Heart left ventricle (tissue), 13 donors: ENCODE data around the gene RGS17.

Experiments
- POLR2A ChIP-seq, 2 donors: fragments of 450-650 bp; IDR thresholded peaks; one replicate each; pipeline ENCODE4 v1.6.1; 2017; ENCODE audit warnings: antibody characterized with exemption in 2 of 2, mild to moderate bottlenecking in 2 of 2, moderate library complexity in 2 of 2
- TF ChIP-seq, protein P1 (sequence below), 12 donors: fragments of 200-600 bp; sonication (generic) in 4 of 12; IDR thresholded peaks; one replicate each; pipeline versions ENCODE4 v1.5.0 to v1.8.0; 2018 to 2022; ENCODE audit warnings: antibody characterized with exemption in 12 of 12, mild to moderate bottlenecking in 5 of 12
- donor health status: ischemic (EF 13 %, LVEDD 7.1; RV severe dilation, severe dysfunction).
- donor health status: DM: no; HTN: yes; CAD: no.
- donor health status: DM: no; HTN: no; CAD: no.
- donor health status: ischemic (EF 25% LVEDD 6.9; RV normal size, moderate dysfunction).
- donor health status: ischemic (EF 25% LVEDD 5.7; RV mildly dilated, moderate dysfunction).
- donor health status: ischemic (EF 35%, LVEDD 5.7; RV mildly dilated, moderate dysfunction).
- donor health status: nonischemic (EF 11% LVEDD 7.7; RV severe dilation, severe dysfunction).
- donor health status: DM: yes; HTN: yes; CAD: no.
- donor health status: PGD.
- donor health status: ischemic (EF 29% LVEDD 5.4; RV normal size, mild dysfunction).
- donor health status: nonischemic (EF 23%, LVEDD 6.1; RV moderate dilation, normal function).

DNA sequence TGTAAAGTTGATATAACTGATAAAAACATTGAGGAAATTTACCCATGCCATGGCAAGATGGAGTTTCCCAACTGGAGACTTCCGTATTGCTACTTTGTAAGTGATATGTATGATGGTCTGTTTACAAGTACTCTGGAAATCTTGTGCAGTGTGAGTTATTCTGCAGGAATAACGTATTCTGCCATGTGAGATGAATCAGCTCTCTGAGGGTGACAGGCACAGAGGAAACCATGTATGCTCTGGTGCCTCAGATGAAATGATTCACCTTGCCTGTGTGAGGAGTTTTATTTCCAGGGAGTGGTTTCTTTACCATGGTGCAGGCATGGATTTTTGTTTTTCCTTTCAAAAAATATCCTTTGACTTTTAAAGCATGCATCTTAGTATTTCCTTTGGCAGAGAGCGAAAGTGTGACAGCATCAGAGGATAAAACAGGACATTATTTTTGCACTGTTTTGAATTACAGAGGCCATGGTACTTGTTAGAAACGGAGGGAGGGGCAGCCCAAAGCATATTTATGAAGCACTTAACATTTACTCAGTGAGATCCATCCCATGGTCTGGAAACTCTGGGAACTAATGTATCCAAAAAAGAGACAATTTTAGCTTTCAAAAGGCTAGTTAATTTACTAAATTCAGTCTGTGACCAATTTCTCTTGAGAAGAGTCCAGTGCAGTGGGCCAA, 92.6 kb downstream of the RGS17 start:
- TF ChIP-seq, protein P1, sequence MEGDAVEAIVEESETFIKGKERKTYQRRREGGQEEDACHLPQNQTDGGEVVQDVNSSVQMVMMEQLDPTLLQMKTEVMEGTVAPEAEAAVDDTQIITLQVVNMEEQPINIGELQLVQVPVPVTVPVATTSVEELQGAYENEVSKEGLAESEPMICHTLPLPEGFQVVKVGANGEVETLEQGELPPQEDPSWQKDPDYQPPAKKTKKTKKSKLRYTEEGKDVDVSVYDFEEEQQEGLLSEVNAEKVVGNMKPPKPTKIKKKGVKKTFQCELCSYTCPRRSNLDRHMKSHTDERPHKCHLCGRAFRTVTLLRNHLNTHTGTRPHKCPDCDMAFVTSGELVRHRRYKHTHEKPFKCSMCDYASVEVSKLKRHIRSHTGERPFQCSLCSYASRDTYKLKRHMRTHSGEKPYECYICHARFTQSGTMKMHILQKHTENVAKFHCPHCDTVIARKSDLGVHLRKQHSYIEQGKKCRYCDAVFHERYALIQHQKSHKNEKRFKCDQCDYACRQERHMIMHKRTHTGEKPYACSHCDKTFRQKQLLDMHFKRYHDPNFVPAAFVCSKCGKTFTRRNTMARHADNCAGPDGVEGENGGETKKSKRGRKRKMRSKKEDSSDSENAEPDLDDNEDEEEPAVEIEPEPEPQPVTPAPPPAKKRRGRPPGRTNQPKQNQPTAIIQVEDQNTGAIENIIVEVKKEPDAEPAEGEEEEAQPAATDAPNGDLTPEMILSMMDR (IDR thresholded peaks at IDR 0.05): no peak
- no peak for TF ChIP-seq POLR2A (IDR thresholded peaks at IDR 0.05)
